Ectodermal cell (in vitro differentiated cells): ENCODE measurements around the gene ITSN1.

Source experiments
- H3K27ac ChIP-seq: 2 replicates; pipeline ENCODE4 v1.7.0; 2013; ENCODE audit warnings: mild to moderate bottlenecking, low read depth, low read length; ENCODE audit not compliant: insufficient read depth, poor library complexity, severe bottlenecking
- H3K27me3 ChIP-seq: 2 replicates; pipeline ENCODE4 v1.7.0; 2013; ENCODE audit warnings: mild to moderate bottlenecking, low read length; ENCODE audit not compliant: insufficient read depth, control insufficient read depth, poor library complexity, severe bottlenecking
- H3K36me3 ChIP-seq: one replicate; pipeline ENCODE4 v1.7.0; 2013; ENCODE audit warnings: low read length; ENCODE audit not compliant: control insufficient read depth, insufficient read depth
- H3K4me1 ChIP-seq: one replicate; pipeline ENCODE4 v1.7.0; 2013; ENCODE audit warnings: low read length; ENCODE audit not compliant: control insufficient read depth, insufficient read depth
- H3K4me3 ChIP-seq: 2 replicates; pipeline ENCODE4 v1.7.0; 2013; ENCODE audit warnings: low read depth, low read length, control low read depth; ENCODE audit not compliant: insufficient read depth
- H3K9me3 ChIP-seq: 2 replicates; pipeline ENCODE4 v1.7.0; 2013; ENCODE audit warnings: mild to moderate bottlenecking, low read length, moderate library complexity; ENCODE audit not compliant: control insufficient read depth
- WGBS, 2 experiments: methylation state at CpG; one replicate each; pipeline ENCODE4 v1.1.7; 2013; ENCODE audit warnings: missing lambda C conversion rate in 2 of 2; 5-methylcytosine and 5-hydroxymethylcytosine counted together

Gene ITSN1

GRCh38 chr21:33902349-33902748, 260.0 kb downstream of the ITSN1 start:
- H3K27me3 ChIP-seq: no peaks in the 10 kb centered on the region
- peaks cover 31% of the 10 kb centered on the region for H3K36me3 ChIP-seq
- peaks cover 10% of the 10 kb centered on the region for H3K4me1 ChIP-seq
- H3K9me3 ChIP-seq: no peaks in the 10 kb centered on the region
- 91 to 95% methylated on average over 6 of the region's 6 CpGs for WGBS, 2 experiments
- no peak overlapping the region for H3K4me3 ChIP-seq
- H3K27ac ChIP-seq: no peak overlapping the region

GRCh38 chr21:33904041-33904440, 261.7 kb downstream of the ITSN1 start:
- Histone ChIP-seq H3K27me3 (no peaks in the 10 kb centered on the region), H3K9me3 (no peaks in the 10 kb centered on the region), H3K27ac (no peak overlapping the region), H3K4me3 (no peak overlapping the region), H3K36me3 (peaks cover 45% of the 10 kb centered on the region), H3K4me1 (no peaks in the 10 kb centered on the region)
- 92 to 96% methylated on average over 5 of the region's 5 CpGs for WGBS, 2 experiments

- 78 to 81% methylated on average over 6 of the region's 6 CpGs for WGBS, 2 experiments
- no peaks in the 10 kb centered on the region for H3K4me1 ChIP-seq
- no peaks in the 10 kb centered on the region for H3K9me3 ChIP-seq
- H3K4me3 ChIP-seq: no peak overlapping the region
- peaks cover 65% of the 10 kb centered on the region for H3K36me3 ChIP-seq
- H3K27me3 ChIP-seq: no peaks in the 10 kb centered on the region
- H3K27ac ChIP-seq: no peak overlapping the region
Observed at GRCh38 chr21:33908760-33909159, 266.5 kb downstream of the ITSN1 start.

GRCh38 chr21:33909756-33910155, 267.5 kb downstream of the ITSN1 start:
- H3K27me3 ChIP-seq: no peaks in the 10 kb centered on the region
- H3K4me1 ChIP-seq: no peaks in the 10 kb centered on the region
- H3K9me3 ChIP-seq: no peaks in the 10 kb centered on the region
- H3K36me3 ChIP-seq: peaks cover 57% of the 10 kb centered on the region
- 93 to 95% methylated on average over 6 of the region's 6 CpGs for WGBS, 2 experiments
- no peak overlapping the region for H3K27ac ChIP-seq
- no peak overlapping the region for H3K4me3 ChIP-seq

DNA sequence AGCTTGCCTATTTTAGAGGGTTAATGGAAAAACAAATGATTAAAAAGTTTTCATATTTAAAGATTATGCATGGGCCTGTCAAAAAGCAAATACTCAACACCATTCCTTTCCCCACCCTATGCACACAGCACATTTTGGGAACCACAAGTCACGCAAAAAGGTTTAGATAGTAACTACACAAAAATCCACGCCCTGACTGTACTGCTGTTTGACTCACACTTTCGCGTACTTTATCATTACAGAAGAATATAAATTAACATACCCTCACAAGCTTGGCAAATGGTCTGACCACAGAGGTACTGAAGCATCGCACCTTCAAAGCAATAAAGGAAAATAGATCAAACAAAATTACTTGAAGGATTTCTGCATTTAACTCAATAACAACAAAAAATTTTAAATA, 271.9 kb downstream of the ITSN1 start:
- H3K4me1 ChIP-seq: peaks cover 5% of the 10 kb centered on the region
- H3K36me3 ChIP-seq: peaks cover 20% of the 10 kb centered on the region
- no peaks in the 10 kb centered on the region for H3K27me3 ChIP-seq
- H3K4me3 ChIP-seq: no peak overlapping the region
- H3K27ac ChIP-seq: no peak overlapping the region
- H3K9me3 ChIP-seq: no peaks in the 10 kb centered on the region
- 93 to 98% methylated on average over 5 of the region's 5 CpGs for WGBS, 2 experiments

GRCh38 chr21:33915368-33916199, 273.3 kb downstream of the ITSN1 start, which contains the start of gene ATP5PO:
ATP5PO (minus strand) TSS chr21:33915804; CDS start chr21:33915763, 41 bp downstream.
- H3K4me3 ChIP-seq: peak within 1 kb of the TSS; percentile 99
- no peaks in the 10 kb centered on the region for H3K9me3 ChIP-seq
- H3K27me3 ChIP-seq: no peaks in the 10 kb centered on the region
- peaks cover 5% of the 10 kb centered on the region for H3K4me1 ChIP-seq
- WGBS, 2 experiments: 1 to 2% methylated on average over 45 of the region's 45 CpGs
- H3K27ac ChIP-seq: peak within 1 kb of the TSS; percentile 38
- peaks cover 10% of the 10 kb centered on the region for H3K36me3 ChIP-seq

DNA sequence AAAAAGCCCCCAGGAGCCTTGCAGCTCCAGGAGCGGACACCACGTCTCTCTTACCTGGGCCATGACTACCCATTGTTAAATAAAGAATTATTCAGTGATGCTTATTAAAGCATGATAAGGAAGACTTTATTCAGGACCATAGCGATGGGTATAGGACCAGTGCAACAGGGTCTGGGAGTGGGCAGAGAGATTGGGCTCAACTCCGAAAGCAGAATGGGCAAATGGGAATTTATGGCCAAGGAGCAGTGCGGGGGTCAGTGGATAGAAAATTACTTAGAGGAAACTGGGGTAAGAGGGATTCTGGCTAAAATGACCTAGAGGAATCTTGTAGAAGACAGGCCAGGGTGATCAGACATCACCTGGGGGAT, 273.9 kb downstream of the ITSN1 start:
- Histone ChIP-seq H3K4me3 (peak overlapping the region; percentile 99), H3K27me3 (no peaks in the 10 kb centered on the region), H3K27ac (no peak overlapping the region), H3K4me1 (peaks cover 5% of the 10 kb centered on the region), H3K36me3 (peaks cover 9% of the 10 kb centered on the region), H3K9me3 (no peaks in the 10 kb centered on the region)
- WGBS, 2 experiments: 66 to 95% methylated on average over 3 to 5 of the region's 5 CpGs

DNA sequence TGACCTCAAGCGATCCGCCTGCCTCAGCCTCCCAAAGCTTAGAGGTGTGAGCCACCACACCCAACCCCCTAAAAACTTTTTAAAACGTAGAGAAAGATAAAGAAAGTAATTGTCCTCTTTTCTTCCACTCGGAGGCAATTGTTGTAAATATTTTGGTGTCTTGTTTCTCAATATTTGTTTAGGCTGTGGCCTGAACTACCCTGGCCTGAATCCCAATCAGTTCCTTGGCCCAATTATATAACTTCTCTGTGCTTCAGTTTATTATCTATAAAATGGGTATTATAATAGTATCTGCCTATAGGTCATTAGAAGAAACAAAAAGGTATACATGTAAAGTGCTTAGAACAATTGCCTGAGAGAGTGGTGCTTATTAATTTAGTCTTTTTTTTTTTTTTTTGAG, 275.1 kb downstream of the ITSN1 start:
- Histone ChIP-seq H3K27me3 (no peaks in the 10 kb centered on the region), H3K9me3 (no peaks in the 10 kb centered on the region), H3K27ac (no peak overlapping the region), H3K4me3 (no peak overlapping the region), H3K36me3 (peaks cover 9% of the 10 kb centered on the region), H3K4me1 (peaks cover 5% of the 10 kb centered on the region)
- WGBS, 2 experiments: 89 to 97% methylated on average over 3 to 4 of the region's 4 CpGs

DNA sequence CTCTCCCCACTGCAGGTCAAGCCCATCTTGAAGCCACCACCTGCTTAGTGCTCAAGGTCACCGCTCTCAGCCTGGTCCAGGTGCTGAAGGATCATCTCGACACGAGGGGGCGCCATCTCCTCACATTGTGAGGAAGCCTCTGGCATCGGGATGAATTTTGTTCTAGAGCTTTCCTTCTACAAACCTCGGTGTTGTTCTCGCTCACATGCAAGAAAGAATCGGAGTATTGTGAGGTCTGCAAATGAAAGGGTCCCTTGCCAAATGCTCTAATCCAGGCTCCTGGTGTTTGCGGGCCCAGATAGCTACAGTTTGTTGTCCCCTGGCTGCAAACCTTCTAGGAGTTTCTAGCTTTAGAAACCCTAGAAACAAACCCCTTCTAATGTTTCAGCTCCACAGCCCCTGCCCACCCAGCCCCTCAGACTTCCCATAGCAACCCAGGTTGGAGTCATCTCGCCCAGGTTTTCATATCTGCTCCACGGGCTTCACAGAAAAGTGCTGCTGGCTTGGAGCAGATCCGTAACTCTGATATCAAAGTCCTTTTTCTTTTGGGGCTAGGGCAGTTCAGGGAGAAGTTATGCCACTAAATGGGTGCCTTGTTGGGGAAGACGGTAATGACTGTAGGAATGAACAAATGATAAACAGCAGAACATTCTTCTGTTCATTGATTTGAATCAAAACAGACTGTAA, 281.9 kb downstream of the ITSN1 start:
- H3K27me3 ChIP-seq: peaks cover 5% of the 10 kb centered on the region
- H3K27ac ChIP-seq: no peak overlapping the region
- H3K4me3 ChIP-seq: no peak overlapping the region
- H3K4me1 ChIP-seq: no peaks in the 10 kb centered on the region
- no peaks in the 10 kb centered on the region for H3K9me3 ChIP-seq
- WGBS, 2 experiments: 43 to 45% methylated on average over 13 of the region's 13 CpGs
- H3K36me3 ChIP-seq: no peaks in the 10 kb centered on the region

DNA sequence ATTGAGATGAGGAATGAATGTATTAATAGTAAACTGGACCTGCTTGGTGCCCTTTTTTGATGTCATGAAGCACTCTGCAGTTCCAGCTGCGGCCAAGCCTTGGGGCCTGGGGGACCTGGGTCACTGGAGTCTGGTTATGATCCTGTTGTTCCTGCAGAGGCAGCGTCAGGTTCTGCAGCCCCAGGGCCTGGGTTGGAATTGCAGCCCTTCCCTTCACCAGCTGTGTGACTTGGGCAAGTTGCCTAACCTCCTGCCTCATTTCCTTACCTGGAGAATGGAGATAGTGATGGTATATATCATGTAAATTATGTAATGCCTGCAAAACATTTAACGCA, 282.4 kb downstream of the ITSN1 start:
- no peaks in the 10 kb centered on the region for H3K4me1 ChIP-seq
- WGBS, 2 experiments: 95 to 96% methylated on average over 3 of the region's 3 CpGs
- H3K27me3 ChIP-seq: peaks cover 5% of the 10 kb centered on the region
- H3K36me3 ChIP-seq: no peaks in the 10 kb centered on the region
- no peak overlapping the region for H3K27ac ChIP-seq
- no peaks in the 10 kb centered on the region for H3K9me3 ChIP-seq
- no peak overlapping the region for H3K4me3 ChIP-seq
